GM08714 (cell line): ENCODE data around the gene ARHGAP23.

Experiments used
- H3K4me3 ChIP-seq: fragments of 200-500 bp; sonication (Bioruptor generic); 2 replicates; pipeline ENCODE4 v1.5.1; 2014; ENCODE audit warnings: mild to moderate bottlenecking, low read length, inconsistent platforms
- ZNF274 ChIP-seq: IDR thresholded peaks from 2 replicates; pipeline ENCODE4 v1.6.1; 2012; ENCODE audit warnings: mild to moderate bottlenecking, low read depth, low read length

ARHGAP23 gene

GRCh38 chr17:38456031-38456815 is 28.0 kb downstream of the ARHGAP23 start:
- no peak for TF ChIP-seq ZNF274
- H3K4me3 ChIP-seq = no peak overlapping the region

GRCh38 chr17:38457577-38458371 is 29.5 kb downstream of the ARHGAP23 start:
- no peak for TF ChIP-seq ZNF274
- no peak overlapping the region for H3K4me3 ChIP-seq

DNA sequence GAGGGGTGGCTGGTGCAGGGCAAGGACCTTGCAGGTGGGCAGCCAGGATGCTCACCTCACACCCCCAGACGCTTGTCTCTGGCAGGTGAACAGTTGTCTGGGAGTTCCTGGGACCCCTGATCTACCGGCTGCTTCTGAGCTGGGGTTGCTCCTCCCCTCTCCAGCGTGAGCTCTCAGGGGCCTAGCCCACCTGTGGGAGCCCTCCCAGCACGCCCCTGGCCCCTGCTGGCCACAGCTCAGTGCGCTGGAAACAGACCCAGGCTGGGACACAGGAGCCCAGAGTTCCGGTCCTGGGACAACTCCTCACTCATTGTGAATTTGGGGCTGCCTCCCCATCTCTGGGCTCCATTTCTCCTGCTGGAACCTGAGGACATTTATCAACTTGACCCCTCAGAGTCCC is 30.3 kb downstream of the ARHGAP23 start:
- TF ChIP-seq ZNF274 = no peak
- H3K4me3 ChIP-seq = no peak overlapping the region

- TF ChIP-seq ZNF274 = no peak
- H3K4me3 ChIP-seq = no peak overlapping the region
These were observed 31.3 kb downstream of the ARHGAP23 start for GRCh38 chr17:38459567-38459966.

GRCh38 chr17:38460082-38460715 is 31.9 kb downstream of the ARHGAP23 start:
- no peak overlapping the region for H3K4me3 ChIP-seq
- no peak for TF ChIP-seq ZNF274

- no peak overlapping the region for H3K4me3 ChIP-seq
- TF ChIP-seq ZNF274 = no peak
These were observed 32.7 kb downstream of the ARHGAP23 start for GRCh38 chr17:38460716-38461630.

GRCh38 chr17:38461683-38462082 is 33.4 kb downstream of the ARHGAP23 start:
- no peak for TF ChIP-seq ZNF274
- no peak overlapping the region for H3K4me3 ChIP-seq

GRCh38 chr17:38463451-38463858 is 35.2 kb downstream of the ARHGAP23 start:
- no peak overlapping the region for H3K4me3 ChIP-seq
- no peak for TF ChIP-seq ZNF274

DNA sequence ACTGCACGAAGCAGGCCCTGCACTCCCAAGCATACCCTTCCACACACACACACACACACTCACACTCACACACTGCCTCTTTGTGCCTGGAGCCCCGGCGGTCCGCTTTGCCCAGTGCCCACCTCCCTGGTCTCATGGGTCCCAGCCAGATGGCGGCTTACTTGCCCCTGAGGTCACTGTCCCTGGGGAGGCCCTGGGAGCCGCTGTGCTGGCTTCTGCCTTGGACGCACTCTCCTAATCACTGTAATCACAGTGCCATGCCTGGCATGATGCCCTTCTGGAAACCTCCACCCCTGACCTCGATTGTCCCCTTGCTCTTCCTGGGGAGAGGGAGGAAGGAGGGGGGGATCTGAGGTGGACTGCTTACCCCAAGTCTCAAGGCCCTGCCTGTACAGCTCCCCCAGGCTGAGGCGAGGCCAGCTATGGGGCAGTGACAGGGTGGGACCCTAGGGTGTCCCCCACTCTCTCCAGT is 36.0 kb downstream of the ARHGAP23 start:
- TF ChIP-seq ZNF274 = no peak
- H3K4me3 ChIP-seq = no peak overlapping the region

DNA sequence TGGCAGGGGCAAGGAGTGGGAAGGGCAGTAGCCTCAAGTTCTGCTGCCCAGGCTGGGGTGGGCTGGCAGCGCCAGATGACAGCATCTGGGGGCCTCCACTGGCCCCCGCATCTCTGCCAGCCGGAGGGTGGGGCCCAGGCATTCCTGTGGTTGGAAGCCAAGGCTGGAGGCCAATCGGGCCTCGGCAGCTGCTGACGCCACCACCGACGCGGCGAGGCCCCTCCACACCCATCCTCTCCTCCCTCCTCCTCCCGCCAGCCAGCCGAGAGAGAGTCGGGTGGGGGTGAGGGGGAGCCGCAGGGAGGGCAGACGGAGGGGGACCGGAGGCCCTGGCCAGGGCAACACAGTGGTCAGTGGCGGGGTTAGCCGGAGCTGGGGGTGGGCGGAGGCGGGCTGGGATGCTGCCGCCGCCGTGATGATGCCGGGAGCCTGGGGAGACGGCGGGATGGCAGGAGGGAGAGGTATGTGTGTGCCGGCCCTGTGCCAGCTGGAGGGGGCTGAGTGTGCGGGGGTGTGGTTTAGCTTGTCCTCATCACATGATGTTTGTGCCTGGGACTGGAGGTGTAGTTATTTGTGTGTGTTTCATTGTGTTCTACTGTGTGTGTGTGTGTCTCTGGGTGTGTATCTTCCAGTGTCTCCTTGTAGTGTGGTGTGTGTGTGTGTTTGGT is 36.6 kb downstream of the ARHGAP23 start:
- TF ChIP-seq ZNF274 = no peak
- no peak overlapping the region for H3K4me3 ChIP-seq

- H3K4me3 ChIP-seq = no peak overlapping the region
- no peak for TF ChIP-seq ZNF274
These were observed 37.4 kb downstream of the ARHGAP23 start for GRCh38 chr17:38465391-38466345.
